H1 (cell line): ENCODE measurements around the gene HRNR. TPM values are rescaled to one million over a fixed set of nuclear protein-coding genes. Genes with fewer than 3 reads are reported as not detected.

Source experiments
- CTCF ChIA-PET: fragments of 300-600 bp; sonication (Branson Sonifier 250); formaldehyde crosslinking; loops from one replicate; lab custom pipeline; 2021; ENCODE audit not compliant: partially characterized antibody; lab: Charles Lee
- POLR2A ChIA-PET: fragments of 300-600 bp; sonication (Branson Sonifier 250); formaldehyde crosslinking; loops from one replicate; lab custom pipeline; 2021; ENCODE audit warnings: inconsistent platforms; ENCODE audit not compliant: partially characterized antibody; lab: Charles Lee
- DNase-seq, 2 experiments: peaks; one replicate each; pipeline versions ENCODE4 v3.0.0 to v3.0.0-alpha.2; 2010 to 2022; ENCODE audit warnings: low spot score in 2 of 2, low read depth in 1 of 2, mixed read lengths in 1 of 2
- FAIRE-seq: peaks from 2 replicates; lab custom pipeline; 2011; peaks lifted over from hg19 to GRCh38; lab: Jason Lieb, UNC
- H2AFZ ChIP-seq: 2 replicates; pipeline ENCODE4 v1.8.1; 2012; ENCODE audit warnings: low read length, inconsistent platforms
- H2AK5ac ChIP-seq: 2 replicates; pipeline ENCODE4 v1.6.1; 2013; ENCODE audit warnings: low read depth, low read length
- H2BK120ac ChIP-seq: replicated peaks from 2 replicates; pipeline ENCODE3; 2013; ENCODE audit warnings: low read depth, low read length, inconsistent platforms
- H2BK12ac ChIP-seq: 2 replicates; pipeline ENCODE4 v1.6.1; 2013; ENCODE audit warnings: low read depth, low read length
- H2BK15ac ChIP-seq: 2 replicates; pipeline ENCODE4 v1.6.1; 2013; ENCODE audit warnings: low read length
- H2BK20ac ChIP-seq: 2 replicates; pipeline ENCODE4 v1.6.1; 2013; ENCODE audit warnings: low read length
- H2BK5ac ChIP-seq: 2 replicates; pipeline ENCODE4 v1.6.1; 2013; ENCODE audit warnings: low read depth, low read length
- H3K14ac ChIP-seq: 2 replicates; pipeline ENCODE4 v1.6.1; 2013; ENCODE audit warnings: inconsistent platforms; ENCODE audit not compliant: insufficient read length
- H3K18ac ChIP-seq: 2 replicates; pipeline ENCODE4 v1.6.1; 2013; ENCODE audit warnings: low read length; ENCODE audit errors: extremely low read depth
- H3K23ac ChIP-seq: 2 replicates; pipeline ENCODE4 v1.6.1; 2013; ENCODE audit warnings: inconsistent platforms; ENCODE audit not compliant: insufficient read length
- H3K23me2 ChIP-seq: 2 replicates; pipeline ENCODE4 v1.6.1; 2013; ENCODE audit warnings: low read depth, low read length
- H3K27ac ChIP-seq: 2 replicates; pipeline ENCODE4 v1.6.1; 2011; ENCODE audit warnings: low read depth, low read length, inconsistent platforms
- H3K27me3 ChIP-seq, 4 experiments: replicated peaks in 1 of 4; 1 replicate in 1 of 4; 2 replicates in 3 of 4; pipeline versions ENCODE4 v1.6.1 to v1.8.1; 2011 to 2013; ENCODE audit warnings: low read length in 3 of 4, mild to moderate bottlenecking in 3 of 4, inconsistent platforms in 2 of 4, mixed read lengths in 2 of 4, moderate library complexity in 1 of 4; ENCODE audit not compliant: control insufficient read depth in 3 of 4, insufficient read depth in 3 of 4; ENCODE audit errors: extremely low read depth in 1 of 4
- H3K36me3 ChIP-seq, 4 experiments: 2 replicates each; pipeline versions ENCODE4 v1.6.1 to v1.8.1; 2011 to 2013; ENCODE audit warnings: mild to moderate bottlenecking in 4 of 4, low read length in 3 of 4, moderate library complexity in 2 of 4, control low read depth in 1 of 4, inconsistent platforms in 1 of 4; ENCODE audit not compliant: insufficient read depth in 4 of 4, control insufficient read depth in 2 of 4
- H3K4ac ChIP-seq: replicated peaks from 2 replicates; pipeline ENCODE3; 2013; ENCODE audit warnings: low read length, low read depth, mixed read lengths, inconsistent platforms; ENCODE audit not compliant: insufficient read length
- H3K4me1 ChIP-seq, 4 experiments: replicated peaks in 1 of 4; 1 replicate in 1 of 4; 2 replicates in 3 of 4; pipeline versions ENCODE4 v1.6.1 to v1.8.1; 2011 to 2013; ENCODE audit warnings: low read length in 3 of 4, inconsistent platforms in 2 of 4, mixed read lengths in 1 of 4; ENCODE audit not compliant: insufficient read depth in 4 of 4, control insufficient read depth in 3 of 4
- H3K4me2 ChIP-seq, 2 experiments: 2 replicates each; pipeline versions ENCODE4 v1.6.1 to v1.8.1; 2011 to 2013; ENCODE audit warnings: low read depth in 2 of 2, low read length in 2 of 2, control low read depth in 1 of 2, inconsistent platforms in 1 of 2, mild to moderate bottlenecking in 1 of 2; ENCODE audit not compliant: insufficient read depth in 1 of 2
- H3K4me3 ChIP-seq, 4 experiments: fragments of 200-600, 300-600 bp in 1 of 4; sonication (generic), shearing (Covaris generic), sonication (Bioruptor Twin) in 1 of 4; 2 replicates each; pipeline versions ENCODE4 v1.5.1 to v1.8.1; 2011 to 2016; ENCODE audit warnings: low read length in 4 of 4, low read depth in 3 of 4, control low read depth in 2 of 4, inconsistent platforms in 2 of 4, mild to moderate bottlenecking in 2 of 4, mixed read lengths in 1 of 4, moderate library complexity in 1 of 4; ENCODE audit not compliant: insufficient read depth in 2 of 4; ENCODE audit errors: extremely low read depth in 1 of 4
- H3K56ac ChIP-seq: replicated peaks from 2 replicates; pipeline ENCODE3; 2013; ENCODE audit warnings: low read depth, mild to moderate bottlenecking, mixed read lengths, low read length, inconsistent platforms; ENCODE audit not compliant: insufficient read length
- H3K79me1 ChIP-seq: 2 replicates; pipeline ENCODE4 v1.6.1; 2013; ENCODE audit warnings: low read depth, low read length, control low read depth
- H3K79me2 ChIP-seq, 2 experiments: 2 replicates each; pipeline versions ENCODE4 v1.6.1 to v1.8.1; 2012 to 2013; ENCODE audit warnings: low read length in 2 of 2, mild to moderate bottlenecking in 2 of 2, inconsistent platforms in 1 of 2; ENCODE audit not compliant: insufficient read depth in 2 of 2, control insufficient read depth in 1 of 2
- H3K9ac ChIP-seq, 4 experiments: replicated peaks in 1 of 4; 1 replicate in 1 of 4; 2 replicates in 3 of 4; pipeline versions ENCODE4 v1.6.1 to v1.8.1; 2011 to 2013; ENCODE audit warnings: low read depth in 3 of 4, low read length in 3 of 4, control low read depth in 2 of 4, mild to moderate bottlenecking in 2 of 4, moderate library complexity in 2 of 4, inconsistent platforms in 1 of 4; ENCODE audit errors: extremely low read depth in 1 of 4
- H3K9me3 ChIP-seq, 2 experiments: 2 replicates each; pipeline versions ENCODE4 v1.6.1 to v1.8.1; 2012 to 2013; ENCODE audit warnings: mild to moderate bottlenecking in 2 of 2, moderate library complexity in 2 of 2, control low read depth in 1 of 2, inconsistent platforms in 1 of 2, low read depth in 1 of 2, low read length in 1 of 2, mixed read lengths in 1 of 2; ENCODE audit not compliant: insufficient read depth in 2 of 2
- H4K20me1 ChIP-seq, 2 experiments: replicated peaks in 1 of 2; 2 replicates each; pipeline versions ENCODE3 to v1.8.1; 2011 to 2013; ENCODE audit warnings: inconsistent platforms in 2 of 2, low read length in 2 of 2, mild to moderate bottlenecking in 1 of 2; ENCODE audit not compliant: insufficient read depth in 2 of 2, control insufficient read depth in 1 of 2
- H4K5ac ChIP-seq: 2 replicates; pipeline ENCODE4 v1.6.1; 2013; ENCODE audit warnings: low read length, low read depth, mixed read lengths, inconsistent platforms; ENCODE audit not compliant: insufficient read length
- H4K8ac ChIP-seq: 2 replicates; pipeline ENCODE4 v1.8.0; 2013; ENCODE audit warnings: mild to moderate bottlenecking, moderate library complexity, low read length, inconsistent platforms; ENCODE audit not compliant: insufficient read depth; ENCODE audit errors: extremely low read depth
- H4K91ac ChIP-seq: replicated peaks from 2 replicates; pipeline ENCODE3; 2013; ENCODE audit warnings: low read length, mixed read lengths, inconsistent platforms; ENCODE audit not compliant: insufficient read length
- BCL11A ChIP-seq, 2 experiments: IDR thresholded peaks; one replicate each; pipeline ENCODE4 v1.6.1; 2011; ENCODE audit warnings: low read depth in 2 of 2, low read length in 2 of 2, mild to moderate bottlenecking in 2 of 2
- WGBS, 2 experiments: shearing (Covaris generic) in 1 of 2; methylation state at CpG; one replicate each; pipeline versions ENCODE4 v1.1.6 to v1.1.7; 2013 to 2015; ENCODE audit warnings: low lambda C conversion rate in 2 of 2, mixed read lengths in 2 of 2, inconsistent platforms in 1 of 2, low coverage in 1 of 2, missing lambda C conversion rate in 1 of 2; ENCODE audit not compliant: insufficient replicate concordance in 2 of 2, insufficient coverage in 1 of 2, insufficient read length in 1 of 2; ENCODE audit errors: extremely low coverage in 1 of 2, missing lambda C conversion rate in 1 of 2; 5-methylcytosine and 5-hydroxymethylcytosine counted together
- polyA plus RNA-seq, 7 experiments: library from polyadenylated mRNA; depleted of rRNA in 3 of 7; stranded (reverse) in 5 of 7; unstranded in 2 of 7; fragments of >200 nt in 5 of 7; fragments of 200-250 nt in 2 of 7; gene quantifications; 1 replicate in 5 of 7; 2 replicates in 1 of 7; 4 replicates in 1 of 7; pipeline versions ENCODE4 v1.2.1 to v1.2.3, GENCODE V29; 2011 to 2013; ENCODE audit warnings: missing spikeins in 2 of 7, mixed read lengths in 2 of 7
- total RNA-seq: library from RNA; stranded (reverse); fragmentation: NEBNext Ultra II Directional; extraction: Animal tissue kit (Norgen Biotek cat#: 25700); gene quantifications from 2 replicates; pipeline ENCODE4 v1.2.1, GENCODE V29; 2021

Gene HRNR
- total and polyA plus RNA-seq, 2 of the 8 experiments (the other 6 are each of a cell fraction or from before 2014, with no cell fraction given), result not detected

- WGBS, 2 experiments, result 84% methylated on average over 25 of the region's 30 CpGs; no CpG with 5 or more reads in 1 of the 2 experiments
Measured at GRCh38 chr1:152220166-152221163, 3.5 kb downstream of the HRNR start.

More at GRCh38 chr1:152220166-152221163, 3.5 kb downstream of the HRNR start:
- Histone ChIP-seq H2BK5ac (no peak overlapping the region), H4K5ac (no peak overlapping the region), H3K27me3 (no peaks in the 10 kb centered on the region), H3K4me1 (no peaks in the 10 kb centered on the region), H2AK5ac (no peak overlapping the region), H3K4me3 (no peak overlapping the region), H4K91ac (no peak overlapping the region), H3K14ac (no peak overlapping the region), H3K18ac (no peak overlapping the region), H3K4me2 (no peak overlapping the region), H3K4ac (no peak overlapping the region), H2BK15ac (no peak overlapping the region), H3K9ac (no peak overlapping the region), H3K23ac (no peak overlapping the region), H2BK120ac (no peak overlapping the region), H2BK20ac (no peak overlapping the region), H3K56ac (no peak overlapping the region), H4K8ac (no peak overlapping the region), H3K9me3 (peaks cover 64 to 71% of the 10 kb centered on the region in 2 experiments), H3K79me1 (no peaks in the 10 kb centered on the region), H3K36me3 (no peaks in the 10 kb centered on the region), H2AFZ (no peak overlapping the region), H3K27ac (no peak overlapping the region), H3K23me2 (no peaks in the 10 kb centered on the region), H2BK12ac (no peak overlapping the region), H4K20me1 (no peaks in the 10 kb centered on the region), H3K79me2 (no peaks in the 10 kb centered on the region)
- FAIRE-seq (no peak), DNase-seq (no peak)
- POLR2A ChIA-PET, result no interaction called here
- CTCF ChIA-PET, result no interaction called here
- TF ChIP-seq BCL11A (IDR thresholded peaks at IDR 0.05; ENCODE audit: low read depth in 2 of 2, low read length in 2 of 2), result no peak
